Inflammatory macrophage treated with lipopolysaccharide for 1 hour (primary cell): ENCODE measurements around the gene ARAP3.

Source experiments
- DNase-seq, 2 donors: peaks; one replicate each; pipeline ENCODE4 v3.0.0-alpha.2; 2020 to 2022

The ARAP3 gene

GRCh38 chr5:141701360-141702119 is 19.5 kb upstream of the ARAP3 start:
- no peak for DNase-seq

GRCh38 chr5:141697586-141697985 is 15.6 kb upstream of the ARAP3 start:
- DNase-seq, result no peak

GRCh38 chr5:141696431-141696830 is 14.4 kb upstream of the ARAP3 start:
- DNase-seq, result no peak

GRCh38 chr5:141695627-141696215 is 13.7 kb upstream of the ARAP3 start:
- DNase-seq, result no peak

GRCh38 chr5:141694479-141694878 is 12.4 kb upstream of the ARAP3 start:
- DNase-seq, result no peak

- DNase-seq, result peak; percentile 63 to 79
Observed at GRCh38 chr5:141692919-141693725, 11.1 kb upstream of the ARAP3 start.

- no peak for DNase-seq
Observed at GRCh38 chr5:141692533-141692888, 10.5 kb upstream of the ARAP3 start.

- DNase-seq, result peak; percentile 85 to 97
Observed at GRCh38 chr5:141691867-141692532, 10.0 kb upstream of the ARAP3 start.

- peak in 1 of 2 donors; percentile 53 for DNase-seq
Observed at GRCh38 chr5:141691286-141691866, 9.3 kb upstream of the ARAP3 start.

- DNase-seq, result no peak
Observed at GRCh38 chr5:141686648-141687416, 4.8 kb upstream of the ARAP3 start.

- DNase-seq, result no peak
Observed at GRCh38 chr5:141685591-141685990, 3.6 kb upstream of the ARAP3 start.

- no peak for DNase-seq
Observed at GRCh38 chr5:141683596-141684141, 1.6 kb upstream of the ARAP3 start.

- no peak for DNase-seq
Observed at GRCh38 chr5:141681295-141681694, 735 bp downstream of the ARAP3 start.

GRCh38 chr5:141680751-141681201 is 1.3 kb downstream of the ARAP3 start:
- no peak for DNase-seq

- DNase-seq, result no peak
Observed at GRCh38 chr5:141680178-141680577, 1.9 kb downstream of the ARAP3 start.

- DNase-seq, result no peak
Observed at GRCh38 chr5:141677415-141677814, 4.6 kb downstream of the ARAP3 start.

GRCh38 chr5:141675672-141676071 is 6.4 kb downstream of the ARAP3 start:
- DNase-seq, result no peak

- DNase-seq, result no peak
Observed at GRCh38 chr5:141674747-141675146, 7.3 kb downstream of the ARAP3 start.

- DNase-seq, result peak in 1 of 2 donors; percentile 25
Observed at GRCh38 chr5:141672841-141673813, 8.9 kb downstream of the ARAP3 start.

- DNase-seq, result no peak
Observed at GRCh38 chr5:141672071-141672840, 9.8 kb downstream of the ARAP3 start.
